Measurements from ENCODE around the gene SLC23A3.

SLC23A3 gene

DNA sequence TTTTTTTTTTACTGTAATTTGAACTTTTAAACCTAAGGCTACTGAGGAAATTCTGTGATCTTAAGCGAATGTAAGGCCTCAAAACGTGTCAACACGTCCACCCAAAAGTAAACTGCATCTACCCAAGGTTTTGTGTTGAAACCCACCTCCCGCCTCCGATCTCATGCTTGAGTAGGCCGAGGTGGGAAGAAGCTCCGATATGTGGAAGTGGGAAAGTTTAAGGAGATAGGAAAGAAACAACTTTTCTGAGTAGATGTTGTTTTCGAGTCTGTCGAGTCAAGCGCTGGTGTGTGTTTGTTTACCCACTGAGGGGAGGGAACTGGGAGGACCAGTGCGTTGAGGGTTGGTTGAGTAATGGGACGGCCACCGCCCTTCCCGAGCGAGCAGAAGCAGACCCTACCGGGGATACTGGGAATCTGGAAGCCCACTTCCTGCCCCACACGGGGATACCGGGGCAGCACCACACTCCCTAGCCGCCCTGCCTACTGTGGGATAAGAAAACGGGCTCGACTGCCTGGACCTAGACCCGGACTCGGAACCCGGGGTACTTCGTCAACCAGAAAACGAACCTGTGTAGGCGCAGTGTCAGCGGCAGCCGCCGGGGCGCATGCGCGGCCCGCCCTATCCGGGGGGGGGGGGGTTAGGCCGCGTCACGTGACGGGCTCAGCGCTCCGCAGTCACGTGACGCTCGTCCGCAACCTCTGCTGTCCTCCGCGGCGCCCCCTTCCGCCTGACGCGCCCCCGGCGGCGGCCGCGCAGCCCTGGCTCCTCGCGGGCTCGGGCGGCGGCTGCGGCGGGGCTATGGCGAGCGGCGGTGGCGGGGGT lies 7.9 kb upstream of the SLC23A3 start, which contains the start of gene RETREG2:
RETREG2 (plus strand) TSS at position 724 of the 825 bp plus-strand sequence; CDS start at position 802, 78 bp downstream.
- in situ Hi-C loops (cut with HindIII; ENCODE audit: low sequenced_read_pairs) = no loop called here

- in situ Hi-C loops (cut with HindIII; ENCODE audit: low sequenced_read_pairs) = no loop called here
Measured at GRCh38 chr2:219176818-219177551, 7.2 kb upstream of the SLC23A3 start, which contains the start of gene CNPPD1. CNPPD1 (minus strand) TSS chr2:219176925; CDS start chr2:219176828, 97 bp downstream.

GRCh38 chr2:219175928-219176817 lies 6.3 kb upstream of the SLC23A3 start:
- in situ Hi-C loops (cut with HindIII; ENCODE audit: low sequenced_read_pairs) = no loop called here

GRCh38 chr2:219175486-219175885 lies 5.7 kb upstream of the SLC23A3 start:
- in situ Hi-C loops (cut with HindIII; ENCODE audit: low sequenced_read_pairs) = no loop called here

DNA sequence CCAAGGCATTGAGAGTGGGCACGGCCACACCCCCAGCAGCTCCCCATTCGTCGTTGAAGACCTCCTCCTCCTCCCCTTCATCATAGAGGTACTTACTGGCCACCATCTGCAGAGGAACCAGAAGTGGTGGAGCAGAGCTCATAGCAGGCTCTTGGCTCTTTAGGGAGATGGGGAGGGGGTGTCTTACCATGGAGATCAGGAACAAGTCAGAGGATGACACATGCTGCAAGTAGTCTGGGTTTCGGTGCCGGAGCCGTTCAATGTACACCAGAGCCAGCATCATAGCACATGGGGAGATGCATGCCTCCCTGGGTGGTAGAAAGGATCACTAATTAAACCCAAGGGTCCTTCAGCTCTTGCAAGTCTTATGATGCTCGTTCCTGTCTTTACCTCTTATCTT lies 5.0 kb upstream of the SLC23A3 start:
- in situ Hi-C loops (cut with HindIII; ENCODE audit: low sequenced_read_pairs) = no loop called here

DNA sequence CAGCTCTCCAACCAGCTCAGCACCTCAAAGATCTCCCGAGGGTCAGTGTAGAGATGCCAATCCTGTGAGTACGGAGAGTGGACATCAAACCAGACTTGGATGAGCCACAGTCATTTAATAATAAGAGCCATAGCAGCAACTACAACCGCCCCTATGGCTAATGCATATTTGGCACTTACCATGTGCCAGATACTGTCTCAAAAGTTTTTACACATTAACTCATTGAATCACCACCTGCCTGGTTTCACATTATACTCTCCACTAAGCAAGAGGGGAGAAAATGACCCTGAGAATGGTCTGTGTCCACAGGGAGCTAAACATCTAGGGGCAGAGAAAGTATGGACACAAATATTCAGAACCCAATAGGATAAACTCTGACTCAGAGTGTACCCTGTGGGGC lies 4.3 kb upstream of the SLC23A3 start:
- in situ Hi-C loops (cut with HindIII; ENCODE audit: low sequenced_read_pairs) = no loop called here

DNA sequence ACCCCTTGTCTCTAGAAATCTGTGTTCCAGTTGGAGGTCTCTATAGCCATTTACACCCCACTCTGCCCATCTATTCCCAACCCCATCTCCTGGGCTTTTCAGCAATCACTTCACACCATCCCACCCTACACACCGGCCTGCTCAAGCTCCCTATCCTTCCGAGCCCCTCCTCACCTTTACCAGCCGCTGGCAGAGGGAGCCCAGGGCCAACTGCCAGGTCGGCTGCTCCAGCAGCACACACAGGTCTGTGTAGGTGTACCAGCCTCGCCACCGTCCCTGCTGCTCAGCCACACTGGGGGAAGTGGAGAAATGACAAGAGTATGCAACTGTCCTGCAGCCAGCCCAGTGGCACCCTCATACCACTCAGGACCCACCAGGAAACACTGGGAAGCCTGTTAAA lies 3.3 kb upstream of the SLC23A3 start:
- in situ Hi-C loops (cut with HindIII; ENCODE audit: low sequenced_read_pairs) = no loop called here

GRCh38 chr2:219172231-219173154 lies 2.7 kb upstream of the SLC23A3 start:
- in situ Hi-C loops (cut with HindIII; ENCODE audit: low sequenced_read_pairs) = no loop called here

GRCh38 chr2:219171231-219171651 lies 1.4 kb upstream of the SLC23A3 start:
- in situ Hi-C loops (cut with HindIII; ENCODE audit: low sequenced_read_pairs) = no loop called here

DNA sequence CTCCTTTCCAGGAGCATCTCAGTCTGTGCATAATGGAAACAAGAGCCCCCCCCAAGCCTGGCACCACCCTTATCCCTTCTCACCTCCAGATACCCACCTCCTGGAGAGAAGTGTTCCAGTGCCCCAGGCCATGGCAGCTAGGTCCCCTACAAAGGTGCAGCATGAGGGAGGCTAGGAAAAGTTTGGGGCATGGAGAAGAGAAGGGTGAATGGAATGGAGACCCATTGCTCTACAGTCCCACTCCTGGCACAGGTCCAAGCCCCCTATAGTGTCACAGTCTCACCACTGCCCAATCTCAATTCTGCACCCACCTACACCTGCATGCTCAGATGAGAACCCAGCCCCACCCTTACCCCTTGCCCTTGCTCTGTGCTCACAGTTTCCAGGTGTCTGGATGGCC lies 897 bp downstream of the SLC23A3 start:
- in situ Hi-C loops (cut with HindIII; ENCODE audit: low sequenced_read_pairs) = no loop called here

DNA sequence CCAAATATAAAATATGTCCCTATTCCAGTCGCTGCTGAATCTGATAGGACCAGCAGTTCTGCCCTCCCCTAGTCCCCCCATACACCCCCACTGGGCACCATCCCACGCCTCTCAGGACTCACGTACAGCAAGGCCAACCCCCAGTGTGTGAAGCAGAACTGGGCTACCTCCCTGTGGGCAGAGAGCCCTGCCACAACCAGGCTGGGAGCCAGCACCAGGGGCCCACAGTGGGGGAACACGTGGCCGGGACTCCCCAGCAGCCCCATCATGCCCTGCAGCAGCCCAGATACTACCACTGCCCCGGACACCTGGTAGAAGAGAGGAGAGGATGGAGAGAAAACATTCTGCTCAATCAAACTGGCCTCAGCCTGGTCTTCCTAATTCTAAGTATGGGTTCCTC lies 1.3 kb downstream of the SLC23A3 start:
- in situ Hi-C loops (cut with HindIII; ENCODE audit: low sequenced_read_pairs) = no loop called here

DNA sequence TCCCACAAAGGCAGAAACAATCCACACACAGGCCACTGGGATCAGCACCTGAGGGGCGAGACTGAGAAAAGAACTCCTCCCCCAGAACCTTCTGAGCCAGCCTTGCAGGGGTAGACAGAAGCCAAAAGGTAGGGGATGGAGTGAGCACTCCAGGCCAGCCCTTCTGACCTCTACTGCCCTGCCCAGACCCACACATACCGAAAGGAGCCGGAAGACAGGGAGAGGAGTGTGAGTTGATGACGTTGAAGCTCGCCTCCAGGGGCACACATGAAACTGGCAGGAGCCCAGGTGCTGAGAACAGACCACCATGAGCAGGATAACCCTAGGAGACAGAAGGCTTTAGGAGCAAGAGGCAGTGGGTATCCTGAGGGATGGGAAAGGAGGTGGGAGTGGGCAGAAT lies 1.8 kb downstream of the SLC23A3 start:
- in situ Hi-C loops (cut with HindIII; ENCODE audit: low sequenced_read_pairs) = no loop called here

GRCh38 chr2:219165058-219165911 lies 4.5 kb downstream of the SLC23A3 start:
- in situ Hi-C loops (cut with HindIII; ENCODE audit: low sequenced_read_pairs) = no loop called here

DNA sequence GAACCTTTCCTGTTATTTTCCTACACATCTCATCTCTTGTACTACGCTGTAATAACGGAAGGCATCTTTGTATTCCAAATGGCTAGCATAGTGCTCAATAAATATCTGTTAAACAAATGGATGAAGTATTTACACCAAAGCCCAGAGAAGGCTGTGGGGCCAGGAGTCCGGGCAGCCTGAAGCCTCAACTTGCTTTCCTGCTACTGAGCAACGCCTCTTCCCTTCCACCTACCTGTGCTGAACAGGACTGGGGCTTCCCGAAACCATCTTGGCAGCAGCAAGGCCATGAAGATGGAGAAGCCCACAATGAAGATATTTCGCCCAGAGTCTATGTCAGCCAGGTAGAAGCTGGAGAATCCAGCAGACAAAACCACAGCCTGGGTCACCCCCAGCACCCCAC lies 6.7 kb downstream of the SLC23A3 start:
- in situ Hi-C loops (cut with HindIII; ENCODE audit: low sequenced_read_pairs) = no loop called here

DNA sequence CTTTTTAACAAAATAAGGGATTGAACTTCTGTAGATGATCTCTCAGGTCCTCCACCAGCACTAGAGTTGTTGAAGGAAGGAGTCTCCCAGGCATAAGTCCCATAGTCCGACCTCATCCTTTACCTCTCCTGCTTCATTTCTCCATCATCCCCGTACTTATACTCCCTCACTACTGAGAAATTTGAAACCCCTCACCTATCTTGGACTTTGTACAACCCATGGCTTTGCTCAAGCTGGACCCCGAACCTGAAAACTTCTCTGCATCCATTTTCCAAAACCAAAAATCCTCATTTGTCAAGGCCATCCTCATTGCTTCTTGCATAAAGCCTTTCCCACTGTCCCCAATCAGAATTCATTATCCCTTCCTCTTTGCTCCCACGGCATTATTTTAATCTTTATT lies 8.7 kb downstream of the SLC23A3 start:
- in situ Hi-C loops (cut with HindIII; ENCODE audit: low sequenced_read_pairs) = no loop called here

DNA sequence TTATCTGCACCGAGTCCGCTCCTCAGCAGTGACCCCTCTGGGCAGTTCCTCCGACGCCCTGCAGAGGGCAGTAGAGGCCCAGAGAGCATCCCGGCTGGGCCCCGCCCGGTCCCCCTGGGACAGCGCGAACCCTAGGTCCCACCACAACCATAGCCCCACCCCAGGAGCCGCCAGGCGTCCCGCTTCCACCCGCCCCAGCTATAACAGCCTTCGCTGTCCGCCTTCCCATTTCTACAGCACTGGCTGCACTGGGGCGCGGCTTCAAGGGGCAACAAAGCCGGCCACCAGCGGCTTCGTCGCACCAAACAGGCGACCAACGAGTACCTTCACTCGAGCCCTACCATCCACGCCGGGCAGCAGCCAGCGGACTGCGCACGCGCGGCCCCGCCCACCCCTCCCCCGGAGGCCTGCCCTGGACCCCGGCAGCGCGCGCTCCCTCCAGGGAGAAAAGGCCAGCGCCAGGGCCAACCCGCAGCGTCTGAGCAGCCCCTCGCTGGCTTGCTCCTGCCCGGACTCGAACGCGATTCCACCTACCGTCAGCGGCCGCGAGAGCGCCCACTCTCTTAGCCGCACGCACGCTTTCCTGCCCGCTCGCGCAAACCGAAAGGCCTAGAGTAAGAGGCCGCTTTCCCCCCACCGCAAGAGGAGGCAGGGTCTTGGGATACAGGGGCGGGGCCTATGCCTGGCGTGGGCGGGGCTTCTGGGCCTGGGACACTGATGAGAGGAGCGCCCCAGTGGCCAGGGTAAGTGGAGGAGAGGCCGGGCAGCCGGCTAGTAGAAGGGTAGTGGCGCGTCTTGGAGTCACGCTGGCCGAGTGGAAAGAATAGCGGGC lies 9.4 kb downstream of the SLC23A3 start, which contains the start of gene NHEJ1:
NHEJ1 (minus strand) TSS at position 630 of the 832 bp plus-strand sequence. CDS start 2,453 bp downstream, outside the sequence.
- in situ Hi-C loops (cut with HindIII; ENCODE audit: low sequenced_read_pairs) = no loop called here

- in situ Hi-C loops (cut with HindIII; ENCODE audit: low sequenced_read_pairs) = no loop called here
Measured at GRCh38 chr2:219159771-219160185, 10.1 kb downstream of the SLC23A3 start.

DNA sequence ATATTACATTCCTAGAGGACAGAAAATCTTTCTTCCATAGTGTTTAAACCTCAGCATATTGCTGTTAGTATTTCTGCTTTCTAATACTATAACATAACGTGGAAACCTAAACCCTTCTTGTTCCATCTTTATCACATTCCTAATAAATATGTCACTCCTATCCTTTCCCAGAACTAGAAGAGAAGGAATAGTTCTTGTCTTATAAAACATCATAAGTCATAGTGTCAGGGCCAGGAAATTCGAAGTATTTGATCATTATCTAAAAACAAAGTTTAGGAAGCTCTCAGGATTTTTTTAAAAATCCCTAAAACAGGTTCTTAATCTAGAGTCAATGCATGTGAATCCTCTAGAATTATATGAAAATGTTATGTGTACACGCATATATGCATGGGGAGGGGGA lies 11.2 kb downstream of the SLC23A3 start:
- in situ Hi-C loops (cut with HindIII; ENCODE audit: low sequenced_read_pairs) = no loop called here

Measured in endothelial cell of hepatic sinusoid (primary cell).